Esophagus squamous epithelium (tissue), 5 donors: Measurements from ENCODE around the gene NELFCD. TPM values are rescaled to one million over a fixed set of nuclear protein-coding genes. Genes with fewer than 3 reads are reported as not detected.
"Not testable (repeated sequence)": the region's sequence is repeated elsewhere in the genome, so short reads cannot be mapped to it uniquely, and the experiment has no call there.

Experiments
- DNase-seq: peaks from one replicate; lab custom pipeline; 2025; lab: John Stamatoyannopoulos, UW
- H3K27ac ChIP-seq, 4 donors: fragments of 200-600 bp; sonication (generic); one replicate each; pipeline ENCODE4 v1.5.1; 2016 to 2019; ENCODE audit warnings: mild to moderate bottlenecking in 1 of 4
- H3K27me3 ChIP-seq, 4 donors: fragments of 200-600 bp; sonication (generic); 1 replicate in 3 of 4; 2 replicates in 1 of 4; pipeline versions ENCODE4 v1.5.1 to v1.6.0; 2017 to 2021; ENCODE audit warnings: antibody characterized with exemption in 1 of 4
- H3K36me3 ChIP-seq, 3 donors: fragments of 200-600 bp; sonication (generic); one replicate each; pipeline ENCODE4 v1.5.1; 2016 to 2019
- H3K4me1 ChIP-seq, 3 donors: fragments of 200-600 bp; sonication (generic); one replicate each; pipeline ENCODE4 v1.5.1; 2017 to 2019
- H3K4me3 ChIP-seq, 4 donors: fragments of 200-600 bp; sonication (generic); 1 replicate in 3 of 4; 2 replicates in 1 of 4; pipeline ENCODE4 v1.5.1; 2016 to 2019; ENCODE audit warnings: mild to moderate bottlenecking in 2 of 4, moderate library complexity in 1 of 4
- H3K9me3 ChIP-seq, 3 donors: fragments of 200-600 bp; sonication (generic); one replicate each; pipeline ENCODE4 v1.5.1; 2016 to 2019
- CTCF ChIP-seq, 6 experiments: fragments of 450-650 bp in 4 of 6; fragments of 200-600 bp in 2 of 6; sonication (generic) in 2 of 6; IDR thresholded peaks; one replicate each; pipeline ENCODE4 v1.5.1; 2016 to 2019; ENCODE audit warnings: antibody characterized with exemption in 6 of 6, mild to moderate bottlenecking in 4 of 6, moderate library complexity in 4 of 6
- POLR2A ChIP-seq, 4 donors: fragments of 450-650 bp; IDR thresholded peaks; one replicate each; pipeline ENCODE4 v1.6.1; 2017; ENCODE audit warnings: antibody characterized with exemption in 4 of 4, mild to moderate bottlenecking in 4 of 4, moderate library complexity in 3 of 4
- WGBS, 2 donors: methylation state at CpG; one replicate each; pipeline ENCODE4 v1.1.5; 2018; 5-methylcytosine and 5-hydroxymethylcytosine counted together
- intact Hi-C: fragments of 100-400 bp; cut with DNase I; formaldehyde crosslinking; loops from one replicate; pipeline ENCODE4 v1.15.0; 2022
- total RNA-seq, 4 donors: library from RNA; depleted of rRNA; stranded (reverse); fragments of >200 nt; gene quantifications; one replicate each; pipeline ENCODE4 v1.1.0, GENCODE V29; 2016
- donor health status: DM: yes; HTN: yes; CAD: no.

Gene NELFCD
- total RNA-seq, 4 donors from 2014 or later, result 40.5 to 64.3 (median 49.9) TPM

- Histone ChIP-seq H3K27ac (peak overlapping the region in 1 of 4 donors; percentile 87), H3K4me3 (no peak overlapping the region), H3K4me1 (peaks cover 30 to 67% (median 44%) of the 10 kb centered on the region in 3 donors), H3K36me3 (no peaks in the 10 kb centered on the region), H3K27me3 (no peaks in the 10 kb centered on the region), H3K9me3 (no peaks in the 10 kb centered on the region)
- WGBS, 2 donors, result 77 to 88% methylated on average over 5 to 7 of the region's 8 CpGs
- no peak for DNase-seq
- intact Hi-C loops, result no loop called here
- TF ChIP-seq POLR2A (IDR thresholded peaks at IDR 0.05), result no peak
- no peak for TF ChIP-seq CTCF (IDR thresholded peaks at IDR 0.05)
Measured at GRCh38 chr20:59008715-59009336, 27.8 kb downstream of the NELFCD start.

GRCh38 chr20:59010321-59010994 lies 29.4 kb downstream of the NELFCD start:
- Histone ChIP-seq H3K4me3 (no peak overlapping the region), H3K9me3 (no peaks in the 10 kb centered on the region), H3K36me3 (no peaks in the 10 kb centered on the region), H3K4me1 (peaks cover 25 to 51% (median 32%) of the 10 kb centered on the region in 3 donors), H3K27me3 (no peaks in the 10 kb centered on the region), H3K27ac (peak overlapping the region in 3 of 4 donors; percentile 31 to 63 (median 34))
- WGBS, 2 donors, result 39 to 45% methylated on average over 5 to 8 of the region's 8 CpGs
- no peak for DNase-seq
- intact Hi-C loops, result no loop called here
- TF ChIP-seq CTCF (IDR thresholded peaks at IDR 0.05), result no peak
- TF ChIP-seq POLR2A (IDR thresholded peaks at IDR 0.05), result no peak

GRCh38 chr20:59010995-59011873 lies 30.2 kb downstream of the NELFCD start:
- Histone ChIP-seq H3K36me3 (no peaks in the 10 kb centered on the region), H3K4me1 (peaks cover 18 to 43% (median 25%) of the 10 kb centered on the region in 3 donors), H3K27me3 (no peaks in the 10 kb centered on the region), H3K27ac (peak overlapping the region in 3 of 4 donors; percentile 34 to 63 (median 50)), H3K4me3 (peak overlapping the region in 1 of 4 donors; percentile 3), H3K9me3 (no peaks in the 10 kb centered on the region)
- intact Hi-C loops, result no loop called here
- TF ChIP-seq CTCF (IDR thresholded peaks at IDR 0.05), result no peak
- TF ChIP-seq POLR2A (IDR thresholded peaks at IDR 0.05), result no peak
- DNase-seq, result no peak
- WGBS, 2 donors, result 43 to 49% methylated on average over 9 to 17 of the region's 17 CpGs

GRCh38 chr20:59011874-59012157 lies 30.8 kb downstream of the NELFCD start:
- intact Hi-C loops, H3K27me3 ChIP-seq, H3K36me3 ChIP-seq, DNase-seq, H3K4me3 ChIP-seq, H3K9me3 ChIP-seq: not testable (repeated sequence)
- H3K4me1 ChIP-seq, result peaks cover 13 to 43% (median 22%) of the 10 kb centered on the region in 3 donors
- WGBS, 2 donors, result 92% methylated on average over 3 of the region's 3 CpGs
- H3K27ac ChIP-seq, result peak overlapping the region in 2 of 4 donors; percentile 50 to 63

GRCh38 chr20:59013031-59013951 lies 32.2 kb downstream of the NELFCD start:
- Histone ChIP-seq H3K4me3 (no peak overlapping the region), H3K27ac (no peak overlapping the region), H3K36me3 (no peaks in the 10 kb centered on the region), H3K27me3 (no peaks in the 10 kb centered on the region), H3K9me3 (no peaks in the 10 kb centered on the region), H3K4me1 (peaks cover 7 to 37% (median 16%) of the 10 kb centered on the region in 3 donors)
- intact Hi-C loops, result no loop called here
- TF ChIP-seq POLR2A (IDR thresholded peaks at IDR 0.05) (no peak), CTCF (IDR thresholded peaks at IDR 0.05) (no peak)
- 75 to 88% methylated on average over 12 to 13 of the region's 17 CpGs for WGBS, 2 donors
- DNase-seq, result no peak
